ENCODE results near the gene DNAJB9.

GRCh38 chr7:108613949-108614381, 44.3 kb downstream of the DNAJB9 start:
- TF ChIP-seq POLR2AphosphoS5 (IDR thresholded peaks at IDR 0.05; ENCODE audit: low read depth, low read length), result no peak
- no peak for TF ChIP-seq TAF1 (IDR thresholded peaks at IDR 0.05; ENCODE audit: borderline replicate concordance, insufficient read depth, low read length)
- no peak for TF ChIP-seq SIN3A (IDR thresholded peaks at IDR 0.05; ENCODE audit: borderline replicate concordance, insufficient read depth, low read length)
- no peak for TF ChIP-seq FOXP2 (optimal IDR thresholded peaks at IDR 0.05; ENCODE audit: borderline replicate concordance, extremely low read depth, extremely low read length, insufficient read depth)
- TF ChIP-seq, protein P1, sequence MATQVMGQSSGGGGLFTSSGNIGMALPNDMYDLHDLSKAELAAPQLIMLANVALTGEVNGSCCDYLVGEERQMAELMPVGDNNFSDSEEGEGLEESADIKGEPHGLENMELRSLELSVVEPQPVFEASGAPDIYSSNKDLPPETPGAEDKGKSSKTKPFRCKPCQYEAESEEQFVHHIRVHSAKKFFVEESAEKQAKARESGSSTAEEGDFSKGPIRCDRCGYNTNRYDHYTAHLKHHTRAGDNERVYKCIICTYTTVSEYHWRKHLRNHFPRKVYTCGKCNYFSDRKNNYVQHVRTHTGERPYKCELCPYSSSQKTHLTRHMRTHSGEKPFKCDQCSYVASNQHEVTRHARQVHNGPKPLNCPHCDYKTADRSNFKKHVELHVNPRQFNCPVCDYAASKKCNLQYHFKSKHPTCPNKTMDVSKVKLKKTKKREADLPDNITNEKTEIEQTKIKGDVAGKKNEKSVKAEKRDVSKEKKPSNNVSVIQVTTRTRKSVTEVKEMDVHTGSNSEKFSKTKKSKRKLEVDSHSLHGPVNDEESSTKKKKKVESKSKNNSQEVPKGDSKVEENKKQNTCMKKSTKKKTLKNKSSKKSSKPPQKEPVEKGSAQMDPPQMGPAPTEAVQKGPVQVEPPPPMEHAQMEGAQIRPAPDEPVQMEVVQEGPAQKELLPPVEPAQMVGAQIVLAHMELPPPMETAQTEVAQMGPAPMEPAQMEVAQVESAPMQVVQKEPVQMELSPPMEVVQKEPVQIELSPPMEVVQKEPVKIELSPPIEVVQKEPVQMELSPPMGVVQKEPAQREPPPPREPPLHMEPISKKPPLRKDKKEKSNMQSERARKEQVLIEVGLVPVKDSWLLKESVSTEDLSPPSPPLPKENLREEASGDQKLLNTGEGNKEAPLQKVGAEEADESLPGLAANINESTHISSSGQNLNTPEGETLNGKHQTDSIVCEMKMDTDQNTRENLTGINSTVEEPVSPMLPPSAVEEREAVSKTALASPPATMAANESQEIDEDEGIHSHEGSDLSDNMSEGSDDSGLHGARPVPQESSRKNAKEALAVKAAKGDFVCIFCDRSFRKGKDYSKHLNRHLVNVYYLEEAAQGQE (IDR thresholded peaks at IDR 0.05; ENCODE audit: insufficient read depth in 1 of 2, low read depth in 2 of 2, low read length in 2 of 2), result no peak
